K562 (cell line): ENCODE measurements around the gene ZMIZ1. TPM values are rescaled to one million over a fixed set of nuclear protein-coding genes. Genes with fewer than 3 reads are reported as not detected.

ENCODE experiments used
- ATF7 ChIP-seq: fragments of 450-650 bp; IDR thresholded peaks from 2 replicates; pipeline ENCODE4 v1.7.1; 2014; ENCODE audit warnings: mild to moderate bottlenecking, moderate library complexity
- CBX3 ChIP-seq, 2 experiments: IDR thresholded peaks; 1 replicate in 1 of 2; 2 replicates in 1 of 2; pipeline ENCODE4 v1.6.1; 2012; ENCODE audit warnings: inconsistent platforms in 2 of 2, low read length in 2 of 2, borderline replicate concordance in 1 of 2, control low read depth in 1 of 2
- CREB1 ChIP-seq, 2 experiments: sonication (generic) in 1 of 2; formaldehyde crosslinking in 1 of 2; IDR thresholded peaks; 2 replicates each; pipeline versions ENCODE4 v1.6.1 to v1.8.0; 2012 to 2022; ENCODE audit warnings: inconsistent platforms in 1 of 2, mild to moderate bottlenecking in 1 of 2, missing genetic modification reagents in 1 of 2, moderate library complexity in 1 of 2
- ELF4 ChIP-seq: fragments of 450-650 bp; formaldehyde crosslinking; IDR thresholded peaks from 2 replicates; pipeline ENCODE4 v1.4.0; 2022; ENCODE audit warnings: missing genetic modification characterization
- MAFK ChIP-seq: IDR thresholded peaks from 2 replicates; pipeline ENCODE4 v1.6.1; 2011; ENCODE audit warnings: low read length, improper control_type of control experiment
- MCM7 ChIP-seq, 2 experiments: fragments of 450-650 bp; IDR thresholded peaks; 2 replicates each; pipeline ENCODE4 v1.6.1; 2016 to 2018
- NR2C1 ChIP-seq, 2 experiments: fragments of 450-650 bp; IDR thresholded peaks; 2 replicates each; pipeline ENCODE4 v1.6.1; 2017; ENCODE audit warnings: mild to moderate bottlenecking in 2 of 2, antibody characterized with exemption in 1 of 2, inconsistent platforms in 1 of 2, missing compliant biosample characterization in 1 of 2, missing genetic modification characterization in 1 of 2
- SETDB1 ChIP-seq: IDR thresholded peaks from one replicate; pipeline ENCODE4 v1.6.1; 2012; ENCODE audit warnings: low read length, control low read depth, inconsistent platforms
- SRF ChIP-seq, 2 experiments: fragments of 250-450, 450-650 bp in 1 of 2; sonication (Bioruptor Pico) in 1 of 2; sonication (generic) in 1 of 2; formaldehyde crosslinking; IDR thresholded peaks; 2 replicates each; pipeline versions ENCODE4 v1.5.0 to v1.5.1; 2020 to 2022; ENCODE audit warnings: mild to moderate bottlenecking in 1 of 2, missing genetic modification reagents in 1 of 2
- TCFL5 ChIP-seq: fragments of 250-450 bp; sonication (Bioruptor Pico); conservative IDR thresholded peaks from 2 replicates; pipeline ENCODE4 v1.6.1; 2021; ENCODE audit warnings: mild to moderate bottlenecking, moderate library complexity, matching md5 sums
- TEAD2 ChIP-seq: fragments of 450-650 bp; IDR thresholded peaks from 2 replicates; pipeline ENCODE4 v1.6.1; 2016; ENCODE audit warnings: missing genetic modification characterization, control low read depth, missing compliant biosample characterization
- TFE3 ChIP-seq: fragments of 450-650 bp; formaldehyde crosslinking; IDR thresholded peaks from 2 replicates; pipeline ENCODE4 v1.4.0; 2020; ENCODE audit warnings: mild to moderate bottlenecking, mixed read lengths
- ZBTB49 ChIP-seq: sonication (generic); formaldehyde crosslinking; IDR thresholded peaks from 2 replicates; pipeline ENCODE4 v1.8.0; 2022; ENCODE audit warnings: missing genetic modification reagents, mild to moderate bottlenecking, borderline replicate concordance
- ZBTB5 ChIP-seq: fragments of 450-650 bp; IDR thresholded peaks from 2 replicates; pipeline ENCODE4 v1.6.1; 2017; ENCODE audit warnings: antibody characterized with exemption
- ZFX ChIP-seq: sonication (generic); formaldehyde crosslinking; IDR thresholded peaks from 2 replicates; pipeline ENCODE4 v1.8.0; 2022; ENCODE audit warnings: mild to moderate bottlenecking, missing genetic modification reagents, moderate library complexity
- ZKSCAN1 ChIP-seq: fragments of 150-350 bp; IDR thresholded peaks from 2 replicates; pipeline ENCODE4 v1.6.1; 2016; ENCODE audit warnings: low read depth, low read length
- ZNF24 ChIP-seq: fragments of 450-650 bp; IDR thresholded peaks from 2 replicates; pipeline ENCODE4 v1.6.1; 2016
- ZNF324 ChIP-seq: fragments of 250-450 bp; sonication (Bioruptor Pico); IDR thresholded peaks from 2 replicates; pipeline ENCODE4 v1.4.0; 2020; ENCODE audit warnings: mild to moderate bottlenecking
- polyA plus RNA-seq, 8 experiments: library from polyadenylated mRNA; depleted of rRNA in 4 of 8; stranded (reverse) in 5 of 8; unstranded in 3 of 8; fragments of >200 nt; fragmentation: Nextera tagmentation in 2 of 8; fragmentation: Illumina TruSeq in 1 of 8; extraction: Ambion mirVana in 2 of 8; extraction: Trizol in 1 of 8; gene quantifications; 2 replicates each; pipeline versions ENCODE4 v1.2.1 to v1.2.3, GENCODE V29; 2011 to 2014; ENCODE audit warnings: inconsistent platforms in 1 of 8, missing spikeins in 1 of 8
- total RNA-seq, 7 experiments: library from RNA; depleted of rRNA in 6 of 7; stranded (reverse); fragments of >200 nt in 6 of 7; fragmentation: Illumina TruSeq in 2 of 7; extraction: Trizol in 2 of 7; gene quantifications; 2 replicates each; pipeline versions ENCODE4 v1.2.1 to v1.2.3, GENCODE V29; 2011 to 2021; ENCODE audit warnings: low replicate concordance in 1 of 7
- TF ChIP-seq, protein P1 (sequence below): sonication (generic); formaldehyde crosslinking; IDR thresholded peaks from 2 replicates; pipeline ENCODE4 v1.8.1; 2023; ENCODE audit warnings: mild to moderate bottlenecking, missing genetic modification reagents

Gene ZMIZ1
- total and polyA plus RNA-seq, 9 of the 15 experiments (the other 6 are each of a cell fraction or from before 2014, with no cell fraction given) = 1.0 to 37.3 (median 4.3) TPM

GRCh38 chr10:79149662-79150443 is 81.1 kb downstream of the ZMIZ1 start (continued):
- TF ChIP-seq TFE3 (CRISPR knock-in tag) (no peak), SETDB1 (no peak), NR2C1 (IDR thresholded peaks at IDR 0.05) (peak; percentile 86), NR2C1 (tag; IDR thresholded peaks at IDR 0.05) (peak; percentile 84), TEAD2 (no peak), ZFX (CRISPR knock-in tag) (peak; percentile 69), MCM7 (IDR thresholded peaks at IDR 0.05) (no peak), SRF (CRISPR knock-in tag; IDR thresholded peaks at IDR 0.05) (peak in 1 of 2 experiments; percentile 41; a peak in 1 of 4 replicates), MAFK (no peak), ELF4 (CRISPR knock-in tag) (no peak), ATF7 (peak; percentile 36; the same call in 1 of the 2 replicates), ZKSCAN1 (no peak), ZBTB49 (CRISPR knock-in tag) (no peak), ZNF324 (CRISPR knock-in tag) (no peak), ZNF24 (no peak), CREB1 (IDR thresholded peaks at IDR 0.05) (no peak), CREB1 (CRISPR knock-in tag; IDR thresholded peaks at IDR 0.05) (no peak), TCFL5 (CRISPR knock-in tag) (no peak), ZBTB5 (no peak), CBX3 (IDR thresholded peaks at IDR 0.05; ENCODE audit: borderline replicate concordance in 1 of 2, low read length in 2 of 2) (peak in 1 of 2 experiments; percentile 20; a peak in 1 of 3 replicates)
- TF ChIP-seq, protein P1, sequence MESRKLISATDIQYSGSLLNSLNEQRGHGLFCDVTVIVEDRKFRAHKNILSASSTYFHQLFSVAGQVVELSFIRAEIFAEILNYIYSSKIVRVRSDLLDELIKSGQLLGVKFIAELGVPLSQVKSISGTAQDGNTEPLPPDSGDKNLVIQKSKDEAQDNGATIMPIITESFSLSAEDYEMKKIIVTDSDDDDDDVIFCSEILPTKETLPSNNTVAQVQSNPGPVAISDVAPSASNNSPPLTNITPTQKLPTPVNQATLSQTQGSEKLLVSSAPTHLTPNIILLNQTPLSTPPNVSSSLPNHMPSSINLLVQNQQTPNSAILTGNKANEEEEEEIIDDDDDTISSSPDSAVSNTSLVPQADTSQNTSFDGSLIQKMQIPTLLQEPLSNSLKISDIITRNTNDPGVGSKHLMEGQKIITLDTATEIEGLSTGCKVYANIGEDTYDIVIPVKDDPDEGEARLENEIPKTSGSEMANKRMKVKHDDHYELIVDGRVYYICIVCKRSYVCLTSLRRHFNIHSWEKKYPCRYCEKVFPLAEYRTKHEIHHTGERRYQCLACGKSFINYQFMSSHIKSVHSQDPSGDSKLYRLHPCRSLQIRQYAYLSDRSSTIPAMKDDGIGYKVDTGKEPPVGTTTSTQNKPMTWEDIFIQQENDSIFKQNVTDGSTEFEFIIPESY (CRISPR knock-in tag) = no peak
